ENCODE results near the gene KIF18B.
A peak's percentile ranks its signal among the peaks of the same experiment; 100 is the strongest.
"Not testable (repeated sequence)": the region's sequence is repeated elsewhere in the genome, so short reads cannot be mapped to it uniquely, and the experiment has no call there.

Gene KIF18B

GRCh38 chr17:44969144-44969780, 21.7 kb upstream of the KIF18B start:
- no peak for DNase-seq

- DNase-seq, result peak; percentile 36
Measured at GRCh38 chr17:44968225-44969143, 20.9 kb upstream of the KIF18B start, which contains the start of gene C1QL1. Gene C1QL1, minus strand, starts transcription at chr17:44968303. Its CDS starts 255 bp downstream, at chr17:44968048.

GRCh38 chr17:44967907-44968224, 20.3 kb upstream of the KIF18B start:
- DNase-seq, result no peak

GRCh38 chr17:44967026-44967906, 19.7 kb upstream of the KIF18B start:
- no peak for DNase-seq

- DNase-seq, result no peak
Measured at GRCh38 chr17:44966348-44967025, 18.9 kb upstream of the KIF18B start.

GRCh38 chr17:44965481-44966234, 18.1 kb upstream of the KIF18B start:
- no peak for DNase-seq

GRCh38 chr17:44961921-44962350, 14.4 kb upstream of the KIF18B start:
- no peak for DNase-seq

GRCh38 chr17:44960691-44961090, 13.1 kb upstream of the KIF18B start:
- DNase-seq, result no peak

GRCh38 chr17:44959821-44960531, 12.4 kb upstream of the KIF18B start:
- DNase-seq, result no peak

GRCh38 chr17:44956998-44957981, 9.7 kb upstream of the KIF18B start:
- no peak for DNase-seq

GRCh38 chr17:44955674-44956425, 8.3 kb upstream of the KIF18B start:
- DNase-seq, result no peak

GRCh38 chr17:44952946-44953475, 5.4 kb upstream of the KIF18B start:
- no peak for DNase-seq

GRCh38 chr17:44948315-44948795, 782 bp upstream of the KIF18B start:
- DNase-seq, result no peak

GRCh38 chr17:44945652-44946051, 1.9 kb downstream of the KIF18B start:
- not testable (repeated sequence) for DNase-seq

GRCh38 chr17:44942456-44942855, 5.1 kb downstream of the KIF18B start:
- no peak for DNase-seq

GRCh38 chr17:44941712-44942331, 5.8 kb downstream of the KIF18B start:
- DNase-seq, result no peak

GRCh38 chr17:44940768-44941167, 6.8 kb downstream of the KIF18B start:
- DNase-seq, result no peak

GRCh38 chr17:44940317-44940716, 7.3 kb downstream of the KIF18B start:
- no peak for DNase-seq

All from NCI-H1436 treated with DMSO at 0.1 percent for 48 hours (cell line).